Keratinocyte (primary cell): Measurements from ENCODE around the gene PHIP. TPM values are rescaled to one million over a fixed set of nuclear protein-coding genes. Genes with fewer than 3 reads are reported as not detected.

Source experiments
- DNase-seq: peaks from one replicate; pipeline ENCODE4 v3.0.0-alpha.2; 2011; ENCODE audit warnings: low read depth, missing footprints, low spot score
- FAIRE-seq: peaks from 2 replicates; lab custom pipeline; 2011; peaks lifted over from hg19 to GRCh38; lab: Jason Lieb, UNC
- H2AFZ ChIP-seq: 2 replicates; pipeline ENCODE4 v1.6.0; 2012; ENCODE audit warnings: low read length, control low read depth, inconsistent platforms; ENCODE audit not compliant: control insufficient read depth
- H3K27ac ChIP-seq: 2 replicates; pipeline ENCODE4 v1.5.1; 2011; ENCODE audit warnings: low read length; ENCODE audit not compliant: control insufficient read depth, insufficient read depth
- H3K27me3 ChIP-seq: 3 replicates; pipeline ENCODE4 v1.6.0; 2011; ENCODE audit warnings: low read length; ENCODE audit not compliant: control insufficient read depth, insufficient read depth; ENCODE audit errors: extremely low read depth
- H3K36me3 ChIP-seq, 2 experiments: 2 replicates in 1 of 2; 3 replicates in 1 of 2; pipeline ENCODE4 v1.5.1; 2011; ENCODE audit warnings: low read length in 2 of 2, mild to moderate bottlenecking in 1 of 2; ENCODE audit not compliant: control insufficient read depth in 2 of 2, insufficient read depth in 2 of 2; ENCODE audit errors: extremely low read depth in 1 of 2
- H3K4me1 ChIP-seq: 3 replicates; pipeline ENCODE4 v1.5.1; 2011; ENCODE audit warnings: low read length; ENCODE audit not compliant: control insufficient read depth, insufficient read depth; ENCODE audit errors: extremely low read depth
- H3K4me2 ChIP-seq: 3 replicates; pipeline ENCODE4 v1.6.0; 2011; ENCODE audit warnings: low read depth, low read length; ENCODE audit not compliant: control insufficient read depth, insufficient read depth; ENCODE audit errors: extremely low read depth
- H3K4me3 ChIP-seq, 3 experiments: fragments of 200-600 bp in 1 of 3; sonication (generic) in 1 of 3; 2 replicates in 2 of 3; 3 replicates in 1 of 3; pipeline ENCODE4 v1.5.1; 2011 to 2016; ENCODE audit warnings: low read length in 3 of 3, mild to moderate bottlenecking in 3 of 3, control low read depth in 2 of 3, inconsistent platforms in 1 of 3, low read depth in 1 of 3, mixed read lengths in 1 of 3, mixed run types in 1 of 3, moderate library complexity in 1 of 3; ENCODE audit not compliant: control insufficient read depth in 2 of 3, insufficient read depth in 2 of 3; ENCODE audit errors: extremely low read depth in 1 of 3
- H3K79me2 ChIP-seq: 2 replicates; pipeline ENCODE4 v1.6.0; 2012; ENCODE audit warnings: low read length; ENCODE audit not compliant: control insufficient read depth, insufficient read depth
- H3K9ac ChIP-seq: 3 replicates; pipeline ENCODE4 v1.6.0; 2011; ENCODE audit warnings: low read length; ENCODE audit not compliant: control insufficient read depth, insufficient read depth; ENCODE audit errors: extremely low read depth
- H3K9me1 ChIP-seq: 3 replicates; pipeline ENCODE4 v1.6.0; 2011; ENCODE audit warnings: low read length; ENCODE audit not compliant: control insufficient read depth, insufficient read depth; ENCODE audit errors: extremely low read depth
- H3K9me3 ChIP-seq: 2 replicates; pipeline ENCODE4 v1.5.1; 2012; ENCODE audit warnings: low read depth, low read length; ENCODE audit not compliant: control insufficient read depth
- H4K20me1 ChIP-seq: 3 replicates; pipeline ENCODE4 v1.6.0; 2011; ENCODE audit warnings: low read length; ENCODE audit not compliant: control insufficient read depth, insufficient read depth; ENCODE audit errors: extremely low read depth
- EZH2 ChIP-seq: IDR thresholded peaks from one replicate; pipeline ENCODE4 v1.6.1; 2012; ENCODE audit warnings: inconsistent platforms, mild to moderate bottlenecking, low read length, moderate library complexity
- dilution Hi-C: fragments of 300-500 bp; cut with MboI; formaldehyde crosslinking; loops from one replicate; pipeline ENCODE4 v1.7.0; 2020; ENCODE audit warnings: low sequenced_read_pairs; ENCODE audit not compliant: extremely low pct_ligation_motif_present
- polyA plus RNA-seq, 5 experiments: library from polyadenylated mRNA; depleted of rRNA in 3 of 5; stranded (reverse) in 3 of 5; stranded (forward) in 1 of 5; unstranded in 1 of 5; fragments of >200 nt; gene quantifications; 1 replicate in 1 of 5; 2 replicates in 3 of 5; 3 replicates in 1 of 5; pipeline versions ENCODE4 v1.2.1 to v1.2.3, GENCODE V29; 2011 to 2012; ENCODE audit warnings: missing spikeins in 2 of 5, low read depth in 1 of 5, low replicate concordance in 1 of 5
- TF ChIP-seq, protein P1 (sequence below), 3 experiments: IDR thresholded peaks in 1 of 3; conservative IDR thresholded peaks in 1 of 3; optimal IDR thresholded peaks in 1 of 3; 2 replicates in 2 of 3; 3 replicates in 1 of 3; pipeline versions ENCODE3 to v1.5.1; 2011; ENCODE audit warnings: low read length in 3 of 3, mild to moderate bottlenecking in 3 of 3, moderate library complexity in 2 of 3, control low read depth in 1 of 3, inconsistent platforms in 1 of 3; ENCODE audit not compliant: insufficient read depth in 2 of 3; ENCODE audit errors: extremely low read depth in 1 of 3

Gene PHIP
- polyA plus RNA-seq, 1 donor (not counting 4 experiments of a cell fraction or from before 2014, with no cell fraction given) = 7.9 TPM

- TF ChIP-seq EZH2 = no peak
- TF ChIP-seq, protein P1, sequence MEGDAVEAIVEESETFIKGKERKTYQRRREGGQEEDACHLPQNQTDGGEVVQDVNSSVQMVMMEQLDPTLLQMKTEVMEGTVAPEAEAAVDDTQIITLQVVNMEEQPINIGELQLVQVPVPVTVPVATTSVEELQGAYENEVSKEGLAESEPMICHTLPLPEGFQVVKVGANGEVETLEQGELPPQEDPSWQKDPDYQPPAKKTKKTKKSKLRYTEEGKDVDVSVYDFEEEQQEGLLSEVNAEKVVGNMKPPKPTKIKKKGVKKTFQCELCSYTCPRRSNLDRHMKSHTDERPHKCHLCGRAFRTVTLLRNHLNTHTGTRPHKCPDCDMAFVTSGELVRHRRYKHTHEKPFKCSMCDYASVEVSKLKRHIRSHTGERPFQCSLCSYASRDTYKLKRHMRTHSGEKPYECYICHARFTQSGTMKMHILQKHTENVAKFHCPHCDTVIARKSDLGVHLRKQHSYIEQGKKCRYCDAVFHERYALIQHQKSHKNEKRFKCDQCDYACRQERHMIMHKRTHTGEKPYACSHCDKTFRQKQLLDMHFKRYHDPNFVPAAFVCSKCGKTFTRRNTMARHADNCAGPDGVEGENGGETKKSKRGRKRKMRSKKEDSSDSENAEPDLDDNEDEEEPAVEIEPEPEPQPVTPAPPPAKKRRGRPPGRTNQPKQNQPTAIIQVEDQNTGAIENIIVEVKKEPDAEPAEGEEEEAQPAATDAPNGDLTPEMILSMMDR (optimal IDR thresholded peaks at IDR 0.05 in 1 of 3, IDR thresholded peaks at IDR 0.05 in 1 of 3, conservative IDR thresholded peaks at IDR 0.05 in 1 of 3; ENCODE audit: extremely low read depth in 1 of 3, insufficient read depth in 2 of 3, low read length in 3 of 3) = no peak
- no peaks in the 10 kb centered on the region for H3K79me2 ChIP-seq
- FAIRE-seq (no peak), DNase-seq (no peak)
- H3K4me2 ChIP-seq = no peak overlapping the region
- H3K4me1 ChIP-seq = no peaks in the 10 kb centered on the region
- dilution Hi-C loops = no loop called here
- no peak overlapping the region for H2AFZ ChIP-seq
- H3K27ac ChIP-seq = no peak overlapping the region
- H3K9me3 ChIP-seq = no peaks in the 10 kb centered on the region
- no peaks in the 10 kb centered on the region for H3K9me1 ChIP-seq
- H3K9ac ChIP-seq = no peak overlapping the region
- no peaks in the 10 kb centered on the region for H3K27me3 ChIP-seq
- no peak overlapping the region for H3K4me3 ChIP-seq
- no peaks in the 10 kb centered on the region for H3K36me3 ChIP-seq
- no peaks in the 10 kb centered on the region for H4K20me1 ChIP-seq
Measured at GRCh38 chr6:79119217-79119616, 41.2 kb upstream of the PHIP start.

- no peaks in the 10 kb centered on the region for H3K79me2 ChIP-seq
- H3K36me3 ChIP-seq = no peaks in the 10 kb centered on the region
- no peaks in the 10 kb centered on the region for H4K20me1 ChIP-seq
- dilution Hi-C loops = no loop called here
- DNase-seq (no peak), FAIRE-seq (no peak)
- no peaks in the 10 kb centered on the region for H3K9me1 ChIP-seq
- no peak overlapping the region for H2AFZ ChIP-seq
- H3K9me3 ChIP-seq = no peaks in the 10 kb centered on the region
- TF ChIP-seq, protein P1 (optimal IDR thresholded peaks at IDR 0.05 in 1 of 3, IDR thresholded peaks at IDR 0.05 in 1 of 3, conservative IDR thresholded peaks at IDR 0.05 in 1 of 3; ENCODE audit: extremely low read depth in 1 of 3, insufficient read depth in 2 of 3, low read length in 3 of 3) = no peak
- TF ChIP-seq EZH2 = no peak
- H3K4me1 ChIP-seq = no peaks in the 10 kb centered on the region
- H3K4me3 ChIP-seq = no peak overlapping the region
- no peak overlapping the region for H3K9ac ChIP-seq
- no peak overlapping the region for H3K4me2 ChIP-seq
- H3K27me3 ChIP-seq = no peaks in the 10 kb centered on the region
- no peak overlapping the region for H3K27ac ChIP-seq
Measured at GRCh38 chr6:79117752-79118151, 39.7 kb upstream of the PHIP start.
